GM15510 (cell line): ENCODE results near the gene EDC3.

Experiments
- POLR2A ChIP-seq: IDR thresholded peaks from 3 replicates; pipeline ENCODE4 v1.6.1; 2011; ENCODE audit warnings: borderline replicate concordance; ENCODE audit not compliant: insufficient read length; ENCODE audit errors: extremely low read depth

Gene EDC3

DNA sequence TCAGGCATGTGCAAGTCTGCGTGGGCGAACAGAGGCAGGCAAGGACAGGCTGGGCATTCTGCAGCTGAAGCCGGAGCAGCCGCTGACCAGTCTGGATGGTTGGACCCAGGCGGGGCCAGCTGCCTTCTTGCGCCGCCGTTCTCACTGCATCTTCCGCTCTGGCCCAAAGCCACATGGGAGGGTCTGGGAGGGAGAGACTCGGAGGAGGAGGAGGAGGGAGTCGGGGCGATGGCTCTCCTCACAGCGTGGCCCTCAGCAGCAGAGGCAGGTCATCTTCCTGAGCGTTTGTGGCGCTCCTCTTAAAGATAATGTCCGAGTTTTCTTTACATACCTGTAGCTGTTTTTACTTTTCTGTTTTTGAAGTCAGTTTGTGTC, 74.3 kb downstream of the EDC3 start:
- TF ChIP-seq POLR2A, result no peak

DNA sequence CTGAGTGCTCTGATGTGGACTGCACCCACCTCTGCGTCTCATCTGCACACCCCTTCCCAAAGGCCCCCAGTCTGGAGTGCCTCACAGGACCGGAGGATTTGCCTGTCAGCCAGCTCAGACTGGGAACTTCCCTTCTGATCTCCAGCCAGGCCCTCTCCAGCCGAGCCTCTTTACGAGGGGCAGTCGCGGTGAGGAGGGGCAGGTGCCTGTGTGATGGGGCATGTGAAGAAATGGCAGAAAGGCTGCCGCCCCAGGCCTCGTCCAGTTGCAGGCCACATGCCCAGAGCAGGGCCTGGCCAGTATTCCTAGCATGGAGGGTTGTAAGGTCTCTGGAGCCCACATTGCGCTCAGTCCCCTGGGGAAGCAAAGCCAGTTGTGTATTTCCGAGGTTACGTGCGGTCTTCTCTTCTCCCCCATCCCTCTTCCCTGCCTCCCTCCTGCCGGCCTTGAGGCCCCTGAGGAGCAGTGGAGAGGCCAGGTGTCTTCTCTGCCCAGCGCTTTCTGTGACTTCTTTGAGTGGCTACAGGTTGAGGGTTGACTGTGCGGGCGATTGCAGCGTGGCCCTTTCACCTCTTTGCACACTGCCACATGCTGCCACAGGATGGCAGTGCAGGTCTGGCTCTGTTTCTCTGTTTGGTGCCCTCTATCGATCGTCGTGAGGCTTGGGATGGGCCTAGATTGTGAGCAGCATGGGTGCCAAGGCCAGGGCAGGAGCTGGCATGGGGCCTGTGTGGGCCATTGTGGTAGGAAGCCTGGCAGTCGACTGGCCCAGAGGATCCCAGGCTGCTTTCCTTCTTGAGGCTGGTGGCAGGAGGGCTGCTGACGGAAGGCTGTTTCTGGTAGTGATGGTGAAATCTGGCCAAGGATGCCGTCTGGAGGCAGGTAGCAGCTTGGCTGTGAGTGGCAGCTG, 74.9 kb downstream of the EDC3 start:
- TF ChIP-seq POLR2A, result no peak

- TF ChIP-seq POLR2A, result no peak
These were observed 75.7 kb downstream of the EDC3 start for GRCh38 chr15:74619916-74620635.

- no peak for TF ChIP-seq POLR2A
These were observed 76.8 kb downstream of the EDC3 start for GRCh38 chr15:74618841-74619596.

DNA sequence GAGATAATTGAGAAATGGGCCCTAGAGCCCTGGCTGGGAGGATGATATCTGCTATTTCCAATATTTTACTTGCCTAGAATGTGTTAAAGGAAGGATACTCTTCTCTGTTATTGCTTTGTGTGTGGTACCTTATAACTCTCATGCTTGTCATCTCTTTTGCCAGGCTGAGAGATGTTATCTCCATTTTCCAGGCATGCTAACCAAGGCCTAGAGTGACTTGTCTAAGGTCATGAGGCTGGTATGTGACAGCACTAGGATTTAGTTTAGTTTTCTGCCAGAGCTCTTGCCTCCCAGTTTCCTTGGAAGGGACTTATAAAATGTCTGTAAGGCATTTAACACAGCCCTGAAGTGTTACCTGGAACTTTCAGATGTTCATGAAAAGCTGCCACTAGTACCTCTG, 78.8 kb downstream of the EDC3 start:
- TF ChIP-seq POLR2A, result no peak

DNA sequence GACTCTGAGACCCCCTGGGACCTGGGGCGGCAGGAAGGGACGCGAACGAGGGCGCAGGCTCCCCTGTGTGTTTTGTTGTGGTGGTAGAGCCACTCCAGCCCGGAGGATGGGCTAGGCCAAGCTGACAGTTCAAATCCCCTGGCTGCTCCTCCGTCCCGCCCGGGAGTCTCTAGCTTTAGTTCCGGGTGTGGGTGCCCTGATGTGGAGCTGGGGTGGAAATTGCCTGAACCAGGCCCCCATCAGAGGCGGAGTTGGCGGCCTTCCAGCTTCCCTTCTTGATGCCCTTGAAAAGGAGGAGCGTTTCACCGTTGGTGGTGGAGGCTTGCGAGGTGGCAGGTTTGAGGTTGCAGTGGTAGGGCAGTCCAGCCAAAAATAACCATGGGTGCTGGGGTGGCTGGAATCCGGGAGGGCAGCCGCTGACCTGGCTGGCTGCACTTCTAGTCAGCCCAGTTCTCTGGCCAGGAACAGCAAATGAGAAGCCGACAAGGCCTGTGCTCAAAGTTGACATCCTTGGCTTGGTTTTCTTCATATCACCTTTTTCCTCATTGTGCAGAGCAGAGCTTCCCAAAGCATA, 79.4 kb downstream of the EDC3 start:
- peak; percentile 33 for TF ChIP-seq POLR2A

GRCh38 chr15:74615508-74616365, 80.1 kb downstream of the EDC3 start, which contains the start of gene CLK3:
Gene CLK3 (plus strand): TSS chr15:74615836. CDS start chr15:74619197, 3,361 bp downstream.
- peak; percentile 79 for TF ChIP-seq POLR2A

DNA sequence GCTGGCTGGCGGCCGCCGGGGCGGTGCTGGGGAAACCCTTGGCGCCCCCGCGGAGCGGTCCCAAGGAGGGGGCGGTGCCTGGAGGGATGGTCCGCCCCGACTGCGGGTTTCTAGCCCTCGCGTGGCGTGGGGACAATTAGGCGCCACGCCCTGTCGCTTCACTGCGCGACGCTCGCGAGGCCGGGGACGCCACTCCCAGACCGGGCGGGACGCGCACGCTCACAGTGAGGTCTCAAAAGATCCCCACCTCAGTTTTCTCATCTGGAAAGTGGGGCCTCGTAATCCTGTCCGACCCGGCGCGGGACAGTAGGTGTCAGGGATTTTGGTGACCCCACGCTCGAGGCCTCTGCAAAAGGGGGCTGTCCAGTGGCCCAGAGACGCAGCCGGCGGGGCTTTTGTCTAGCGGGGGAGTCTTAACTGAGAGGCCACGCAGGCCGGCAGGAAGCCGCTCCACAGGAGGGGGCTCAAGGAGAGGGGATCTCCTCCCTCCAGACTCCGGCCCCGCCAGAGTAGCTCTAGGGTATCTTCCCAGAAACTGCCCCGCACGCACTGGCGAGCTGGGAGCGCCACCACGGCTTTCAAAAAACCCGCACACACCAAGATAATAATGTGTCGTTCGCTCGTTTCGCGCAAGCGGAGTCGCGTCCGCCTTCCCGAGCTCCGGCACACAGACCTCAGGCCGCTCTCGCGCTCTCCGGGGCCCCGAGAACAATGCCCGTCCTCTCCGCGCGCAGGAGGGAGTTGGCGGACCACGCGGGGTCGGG, 80.9 kb downstream of the EDC3 start:
- peak; percentile 43 for TF ChIP-seq POLR2A

DNA sequence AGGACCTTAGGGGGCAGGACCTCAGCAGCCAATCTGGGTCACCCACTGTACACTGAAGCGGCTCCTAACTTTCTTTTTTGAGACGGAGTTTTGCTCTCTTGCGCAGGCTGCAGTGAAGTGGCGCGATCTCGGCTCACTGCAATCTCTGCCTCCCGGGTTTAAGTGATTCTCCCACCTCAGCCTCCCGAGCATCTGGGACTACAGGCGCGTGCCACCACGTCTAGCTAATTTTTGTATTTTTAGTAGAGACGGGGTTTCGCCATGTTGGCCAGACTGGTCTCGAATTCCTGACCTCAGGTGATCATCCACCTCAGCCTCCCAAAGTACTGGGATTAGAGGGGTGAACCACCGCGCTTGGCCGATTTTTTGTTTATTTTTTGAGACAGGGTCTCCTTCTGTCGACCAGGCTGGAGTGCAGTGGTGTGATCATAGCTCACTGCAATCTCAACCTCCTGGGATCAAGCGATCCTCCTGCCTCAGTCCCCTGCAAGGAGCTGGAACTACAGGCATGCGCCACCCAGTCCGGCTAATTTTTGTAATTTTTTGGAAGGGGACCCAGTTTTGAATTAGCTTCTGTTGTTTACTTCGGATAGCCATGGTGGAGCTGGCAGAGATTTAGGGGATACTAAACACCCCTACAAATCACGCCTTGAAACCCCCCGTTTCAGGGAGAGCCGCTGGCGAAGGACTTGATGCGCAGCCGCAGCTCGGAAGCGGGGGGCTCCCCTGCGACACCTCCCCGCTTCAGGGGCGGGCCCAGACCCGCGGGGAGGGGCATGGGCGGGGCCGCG, 81.7 kb downstream of the EDC3 start:
- no peak for TF ChIP-seq POLR2A

DNA sequence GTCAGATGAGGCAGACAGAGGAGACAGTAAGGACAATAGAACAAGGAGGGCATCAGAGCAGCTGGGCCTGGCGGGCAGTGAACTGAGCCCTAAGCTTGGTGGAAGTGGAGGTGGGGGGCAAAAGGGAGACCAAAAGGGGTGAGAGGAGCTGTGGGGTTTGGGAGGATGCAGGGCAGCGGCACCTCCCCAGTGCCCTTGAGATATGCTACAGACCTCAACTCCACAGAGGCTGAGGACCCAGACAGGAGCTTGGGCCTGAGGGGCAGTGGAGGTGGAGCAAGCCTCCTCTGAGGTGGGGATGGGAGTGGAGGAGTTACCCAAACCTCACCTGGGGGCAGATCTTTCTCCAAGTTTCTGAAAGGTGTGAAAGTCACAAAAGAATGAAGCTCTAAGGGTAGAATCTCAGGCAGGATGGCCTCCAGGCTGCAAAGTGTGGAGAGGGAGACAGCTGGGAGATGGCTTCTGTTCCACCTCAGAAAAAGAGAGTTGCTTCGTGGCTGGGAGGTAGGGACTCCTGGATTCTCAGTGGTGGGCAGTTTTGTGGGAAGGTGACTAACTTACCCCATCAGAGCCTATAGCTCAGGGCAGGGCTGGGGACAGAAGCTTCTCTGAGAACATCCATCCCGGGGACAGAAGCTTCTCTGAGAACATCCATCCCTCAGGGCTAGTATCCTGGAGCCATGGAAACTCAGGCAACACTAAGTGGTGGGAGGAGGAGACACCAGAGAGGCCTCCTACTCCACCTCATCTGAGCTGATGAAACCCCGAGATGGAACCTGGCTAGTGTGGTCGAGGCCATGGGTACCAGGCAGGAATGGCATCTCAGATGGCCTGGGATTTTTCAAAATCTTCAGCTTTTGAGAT, 82.5 kb downstream of the EDC3 start:
- TF ChIP-seq POLR2A, result no peak

DNA sequence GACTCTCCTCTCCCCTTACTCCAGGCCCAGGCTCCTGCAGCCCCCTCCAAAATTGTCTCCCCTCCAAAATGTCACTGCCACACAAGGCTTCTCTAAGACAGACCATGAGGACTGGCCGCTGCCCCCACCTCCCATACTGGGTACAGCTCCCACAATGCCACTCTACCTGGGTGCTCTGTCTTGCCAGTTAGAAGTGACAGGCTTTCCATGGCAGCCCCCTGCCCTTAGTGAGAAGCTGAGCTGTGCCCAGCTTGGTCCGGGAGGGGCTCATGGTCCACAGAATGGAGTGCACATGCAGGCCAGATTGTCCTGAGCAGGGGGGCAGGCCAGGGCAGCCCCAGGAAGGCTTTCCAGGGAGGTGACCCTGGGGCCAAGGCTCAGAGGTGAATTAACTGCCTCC, 83.1 kb downstream of the EDC3 start:
- no peak for TF ChIP-seq POLR2A

- no peak for TF ChIP-seq POLR2A
These were observed 84.0 kb downstream of the EDC3 start for GRCh38 chr15:74611834-74612233.

DNA sequence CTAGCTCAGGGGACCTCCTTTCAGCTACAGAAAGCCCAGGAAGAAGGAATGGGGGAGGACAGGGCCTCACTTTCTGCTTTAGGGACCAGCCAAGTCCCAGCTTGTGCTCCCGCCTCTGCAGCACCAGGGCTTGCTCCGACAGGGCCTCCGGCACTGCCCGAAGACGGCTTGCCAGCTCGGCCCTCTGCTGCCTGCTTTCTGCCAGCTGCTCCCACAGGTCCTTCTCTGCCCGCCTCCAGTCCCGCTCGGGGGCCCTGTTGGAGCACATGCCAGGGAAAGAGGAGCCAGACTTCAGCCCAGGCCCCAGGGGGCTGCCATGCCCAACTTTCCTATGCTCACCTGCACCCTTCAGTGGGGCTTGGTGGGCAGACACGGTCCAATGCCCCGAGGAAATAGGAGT, 84.5 kb downstream of the EDC3 start:
- no peak for TF ChIP-seq POLR2A
